22Rv1 (cell line): ENCODE measurements around the gene HOXB4.

Experiments used
- ZFX ChIP-seq: fragments of 450-650 bp; IDR thresholded peaks from 2 replicates; pipeline ENCODE4 v1.6.1; 2017; ENCODE audit warnings: antibody characterized with exemption, borderline replicate concordance
- TF ChIP-seq, protein P1 (sequence below): fragments of 450-650 bp; IDR thresholded peaks from 2 replicates; pipeline ENCODE4 v1.5.1; 2017; ENCODE audit warnings: mild to moderate bottlenecking

DNA sequence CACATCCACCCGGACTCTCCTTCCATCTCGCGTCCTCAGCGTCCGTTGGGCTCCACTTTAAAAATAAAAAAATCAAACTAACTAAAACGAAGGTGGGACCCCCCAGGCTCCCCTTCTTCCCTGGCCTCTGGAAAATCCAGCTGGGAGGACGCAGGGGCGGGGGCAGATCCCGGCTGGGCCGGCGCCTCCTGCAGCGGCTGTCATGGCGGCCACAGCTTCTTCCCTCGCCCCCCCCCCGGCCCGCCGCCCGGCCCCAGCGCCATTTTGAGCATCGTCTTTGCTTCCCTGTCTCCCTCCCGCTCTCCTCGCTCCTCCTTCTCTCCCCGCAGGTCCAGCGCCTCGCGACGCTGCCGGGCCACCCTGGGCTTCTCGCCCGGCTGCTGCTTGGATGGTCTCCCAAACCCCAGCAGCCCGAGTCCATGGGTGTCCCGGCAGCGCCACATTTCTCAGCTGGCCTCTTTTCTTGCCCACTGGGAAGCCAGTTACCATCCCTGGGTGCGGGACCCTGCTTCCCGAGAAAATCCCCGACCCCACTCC is 36.5 kb downstream of the HOXB4 start:
- TF ChIP-seq, protein P1, sequence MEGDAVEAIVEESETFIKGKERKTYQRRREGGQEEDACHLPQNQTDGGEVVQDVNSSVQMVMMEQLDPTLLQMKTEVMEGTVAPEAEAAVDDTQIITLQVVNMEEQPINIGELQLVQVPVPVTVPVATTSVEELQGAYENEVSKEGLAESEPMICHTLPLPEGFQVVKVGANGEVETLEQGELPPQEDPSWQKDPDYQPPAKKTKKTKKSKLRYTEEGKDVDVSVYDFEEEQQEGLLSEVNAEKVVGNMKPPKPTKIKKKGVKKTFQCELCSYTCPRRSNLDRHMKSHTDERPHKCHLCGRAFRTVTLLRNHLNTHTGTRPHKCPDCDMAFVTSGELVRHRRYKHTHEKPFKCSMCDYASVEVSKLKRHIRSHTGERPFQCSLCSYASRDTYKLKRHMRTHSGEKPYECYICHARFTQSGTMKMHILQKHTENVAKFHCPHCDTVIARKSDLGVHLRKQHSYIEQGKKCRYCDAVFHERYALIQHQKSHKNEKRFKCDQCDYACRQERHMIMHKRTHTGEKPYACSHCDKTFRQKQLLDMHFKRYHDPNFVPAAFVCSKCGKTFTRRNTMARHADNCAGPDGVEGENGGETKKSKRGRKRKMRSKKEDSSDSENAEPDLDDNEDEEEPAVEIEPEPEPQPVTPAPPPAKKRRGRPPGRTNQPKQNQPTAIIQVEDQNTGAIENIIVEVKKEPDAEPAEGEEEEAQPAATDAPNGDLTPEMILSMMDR, result no peak
- TF ChIP-seq ZFX, result no peak
